ENCODE data around the gene TRABD2B.

Gene TRABD2B

GRCh38 chr1:47769295-47769694 is 227.9 kb downstream of the TRABD2B start:
- H3K27ac ChIP-seq, result no peak overlapping the region
- no peak for TF ChIP-seq CTCF (conservative IDR thresholded peaks at IDR 0.05)

DNA sequence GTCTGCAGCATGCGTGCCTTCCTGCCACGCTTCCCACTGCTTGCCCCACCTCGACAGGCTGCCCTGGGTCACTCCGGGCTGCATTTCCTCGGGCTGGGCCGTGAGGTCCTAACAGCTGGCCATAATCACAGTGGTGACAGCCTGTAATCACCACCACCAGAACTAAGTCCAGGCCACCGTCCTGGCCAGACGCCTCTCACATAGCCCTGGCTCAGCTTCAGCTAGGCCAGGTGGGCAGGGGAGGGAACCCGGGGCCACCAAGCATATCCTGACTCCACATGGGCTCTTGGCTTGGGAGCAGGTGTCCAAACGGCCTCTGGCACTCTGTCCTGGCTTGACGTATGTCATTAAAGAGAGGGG is 229.5 kb downstream of the TRABD2B start:
- H3K27ac ChIP-seq, result no peak overlapping the region
- no peak for TF ChIP-seq CTCF (conservative IDR thresholded peaks at IDR 0.05)

- TF ChIP-seq CTCF (conservative IDR thresholded peaks at IDR 0.05), result no peak
- H3K27ac ChIP-seq, result no peak overlapping the region
Measured at GRCh38 chr1:47766832-47767740, 230.1 kb downstream of the TRABD2B start.

DNA sequence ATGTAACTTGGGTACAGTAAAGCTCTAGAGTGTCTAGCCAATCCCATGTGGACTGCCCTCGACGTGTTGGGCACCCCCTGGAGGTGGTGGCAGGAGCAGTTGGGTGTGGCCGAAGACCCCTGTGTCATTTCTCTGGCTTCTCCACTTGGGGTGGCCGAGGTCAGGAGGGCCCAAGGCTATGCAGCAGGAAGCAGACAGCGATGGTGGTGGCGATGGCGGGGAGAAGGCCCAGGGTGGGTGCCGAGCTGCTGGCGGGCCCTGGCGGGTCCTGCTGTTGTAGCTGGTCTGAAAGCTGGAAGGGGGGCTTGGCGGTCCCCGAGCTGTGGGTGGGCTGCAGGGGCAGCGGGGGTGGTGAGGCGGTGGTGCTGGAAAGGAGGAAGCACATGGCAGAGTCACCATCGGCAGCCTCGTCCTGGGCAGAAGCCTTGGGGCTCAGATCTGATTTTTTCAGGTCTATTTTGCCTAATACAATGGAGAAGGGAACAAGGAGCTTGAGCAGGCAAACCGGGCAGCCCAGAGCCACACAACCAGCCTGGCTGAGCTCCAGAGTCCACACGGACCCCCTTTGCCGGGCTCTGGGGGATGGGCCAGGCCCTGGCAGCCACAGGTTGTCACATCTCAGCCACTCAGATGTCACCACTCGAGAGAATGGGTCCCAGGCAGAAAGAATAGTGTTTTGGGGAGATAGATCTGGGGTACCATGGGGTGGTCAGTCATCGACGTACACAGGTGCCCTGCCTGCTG is 231.3 kb downstream of the TRABD2B start:
- H3K27ac ChIP-seq, result no peak overlapping the region
- no peak for TF ChIP-seq CTCF (conservative IDR thresholded peaks at IDR 0.05)

DNA sequence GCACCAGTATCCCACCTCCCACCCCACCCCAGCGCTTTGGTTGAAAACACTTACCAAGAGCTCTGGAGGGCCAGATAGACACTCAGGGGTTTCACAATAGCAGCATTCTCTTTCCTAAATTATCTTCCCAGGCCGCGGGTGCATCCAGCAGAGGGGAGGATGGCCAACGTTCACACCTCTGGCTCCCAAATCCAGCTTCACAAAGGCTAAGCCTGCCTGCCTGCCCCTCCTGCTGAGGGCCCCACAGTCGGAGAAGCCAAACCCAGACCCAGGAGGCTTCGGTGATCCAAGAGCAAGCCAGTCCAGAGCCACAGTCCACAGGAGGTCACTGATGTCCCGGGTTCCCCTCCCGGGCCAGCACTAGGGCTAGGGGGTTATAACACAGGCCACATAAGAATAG is 231.9 kb downstream of the TRABD2B start:
- no peak overlapping the region for H3K27ac ChIP-seq
- no peak for TF ChIP-seq CTCF (conservative IDR thresholded peaks at IDR 0.05)

GRCh38 chr1:47764461-47765046 is 232.6 kb downstream of the TRABD2B start:
- no peak for TF ChIP-seq CTCF (conservative IDR thresholded peaks at IDR 0.05)
- H3K27ac ChIP-seq, result no peak overlapping the region

- no peak for TF ChIP-seq CTCF (conservative IDR thresholded peaks at IDR 0.05)
- no peak overlapping the region for H3K27ac ChIP-seq
Measured at GRCh38 chr1:47763591-47764171, 233.5 kb downstream of the TRABD2B start.

Data from VCaP (cell line).